GM18868 (cell line): Measurements from ENCODE around the gene CABLES1.
A peak's percentile ranks its signal among the peaks of the same experiment; 100 is the strongest.

Source experiments
- ATAC-seq: cut with Tn5 transposase; IDR thresholded peaks from one replicate; pipeline ENCODE4 v1.9.1; 2021; ENCODE audit warnings: mild to moderate bottlenecking, moderate library complexity; ENCODE audit not compliant: unreplicated experiment

CABLES1 gene

GRCh38 chr18:23238651-23239349 is 103.5 kb downstream of the CABLES1 start:
- ATAC-seq: no peak

GRCh38 chr18:23239350-23239692 is 104.0 kb downstream of the CABLES1 start:
- no peak for ATAC-seq

GRCh38 chr18:23239885-23240608 is 104.8 kb downstream of the CABLES1 start:
- ATAC-seq: peak; percentile 26

- ATAC-seq: no peak
Measured at GRCh38 chr18:23240609-23240930, 105.3 kb downstream of the CABLES1 start.

GRCh38 chr18:23241833-23242496 is 106.7 kb downstream of the CABLES1 start:
- peak; percentile 76 for ATAC-seq

- peak; percentile 25 for ATAC-seq
Measured at GRCh38 chr18:23243178-23243577, 107.9 kb downstream of the CABLES1 start.

- no peak for ATAC-seq
Measured at GRCh38 chr18:23243816-23244215, 108.5 kb downstream of the CABLES1 start.

GRCh38 chr18:23244401-23244800 is 109.1 kb downstream of the CABLES1 start:
- ATAC-seq: no peak

GRCh38 chr18:23245461-23245860 is 110.2 kb downstream of the CABLES1 start:
- no peak for ATAC-seq

GRCh38 chr18:23247331-23247730 is 112.0 kb downstream of the CABLES1 start:
- no peak for ATAC-seq

- ATAC-seq: no peak
Measured at GRCh38 chr18:23247896-23248295, 112.6 kb downstream of the CABLES1 start.

- no peak for ATAC-seq
Measured at GRCh38 chr18:23248826-23249225, 113.5 kb downstream of the CABLES1 start.

- no peak for ATAC-seq
Measured at GRCh38 chr18:23249348-23249747, 114.1 kb downstream of the CABLES1 start.

- no peak for ATAC-seq
Measured at GRCh38 chr18:23250893-23251656, 115.8 kb downstream of the CABLES1 start.

- ATAC-seq: no peak
Measured at GRCh38 chr18:23253630-23254029, 118.3 kb downstream of the CABLES1 start.

- ATAC-seq: no peak
Measured at GRCh38 chr18:23257137-23257536, 121.9 kb downstream of the CABLES1 start.

GRCh38 chr18:23257686-23258565 is 122.6 kb downstream of the CABLES1 start:
- ATAC-seq: no peak

- no peak for ATAC-seq
Measured at GRCh38 chr18:23258566-23259469, 123.5 kb downstream of the CABLES1 start.
